GM12874 (cell line): ENCODE measurements around the gene CDK5.

Experiments used
- TF ChIP-seq, protein P1 (sequence below): IDR thresholded peaks from 2 replicates; pipeline ENCODE4 v1.5.1; 2011; ENCODE audit warnings: low read depth, mild to moderate bottlenecking, control low read depth, low read length, moderate library complexity; ENCODE audit not compliant: insufficient read depth

CDK5 gene

GRCh38 chr7:151046603-151047573, 10.8 kb downstream of the CDK5 start:
- TF ChIP-seq, protein P1, sequence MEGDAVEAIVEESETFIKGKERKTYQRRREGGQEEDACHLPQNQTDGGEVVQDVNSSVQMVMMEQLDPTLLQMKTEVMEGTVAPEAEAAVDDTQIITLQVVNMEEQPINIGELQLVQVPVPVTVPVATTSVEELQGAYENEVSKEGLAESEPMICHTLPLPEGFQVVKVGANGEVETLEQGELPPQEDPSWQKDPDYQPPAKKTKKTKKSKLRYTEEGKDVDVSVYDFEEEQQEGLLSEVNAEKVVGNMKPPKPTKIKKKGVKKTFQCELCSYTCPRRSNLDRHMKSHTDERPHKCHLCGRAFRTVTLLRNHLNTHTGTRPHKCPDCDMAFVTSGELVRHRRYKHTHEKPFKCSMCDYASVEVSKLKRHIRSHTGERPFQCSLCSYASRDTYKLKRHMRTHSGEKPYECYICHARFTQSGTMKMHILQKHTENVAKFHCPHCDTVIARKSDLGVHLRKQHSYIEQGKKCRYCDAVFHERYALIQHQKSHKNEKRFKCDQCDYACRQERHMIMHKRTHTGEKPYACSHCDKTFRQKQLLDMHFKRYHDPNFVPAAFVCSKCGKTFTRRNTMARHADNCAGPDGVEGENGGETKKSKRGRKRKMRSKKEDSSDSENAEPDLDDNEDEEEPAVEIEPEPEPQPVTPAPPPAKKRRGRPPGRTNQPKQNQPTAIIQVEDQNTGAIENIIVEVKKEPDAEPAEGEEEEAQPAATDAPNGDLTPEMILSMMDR = no peak

GRCh38 chr7:151045967-151046366, 11.7 kb downstream of the CDK5 start:
- TF ChIP-seq, protein P1 = no peak

- TF ChIP-seq, protein P1 = no peak
These were observed 12.4 kb downstream of the CDK5 start for GRCh38 chr7:151045262-151045661.

- TF ChIP-seq, protein P1 = no peak
These were observed 13.7 kb downstream of the CDK5 start for GRCh38 chr7:151043959-151044358.

DNA sequence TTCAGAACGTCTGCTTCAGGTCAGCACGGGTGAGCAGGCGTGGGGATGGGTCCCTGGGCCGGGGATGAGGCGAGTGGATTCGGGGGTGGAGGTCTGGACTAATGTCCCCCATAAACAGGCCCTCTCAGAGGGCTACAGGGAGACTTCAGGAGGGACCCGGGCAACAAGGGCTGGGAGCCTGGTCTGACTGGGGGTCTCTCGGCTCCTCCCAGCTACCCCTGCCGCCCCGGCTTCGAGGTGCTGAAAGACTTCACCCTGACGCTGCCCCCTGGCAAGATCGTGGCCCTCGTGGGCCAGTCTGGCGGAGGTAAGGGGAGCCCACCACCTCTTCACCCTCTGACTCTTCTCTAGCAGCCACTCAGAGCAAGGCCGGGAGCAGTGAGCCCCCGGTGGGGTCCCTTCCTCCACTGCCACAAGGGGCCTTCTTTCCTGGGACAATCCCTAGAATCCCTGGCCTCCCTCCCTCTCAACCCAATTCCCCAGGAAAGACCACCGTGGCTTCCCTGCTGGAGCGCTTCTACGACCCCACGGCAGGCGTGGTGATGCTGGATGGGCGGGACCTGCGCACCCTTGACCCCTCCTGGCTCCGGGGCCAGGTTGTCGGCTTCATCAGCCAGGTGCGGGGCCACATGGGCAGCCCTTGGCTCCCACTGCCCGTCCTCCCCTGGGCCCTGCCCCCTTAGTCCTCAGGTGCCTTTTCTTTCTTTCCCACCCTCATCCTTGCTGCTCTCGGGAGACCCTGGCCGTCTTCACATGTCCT, 16.9 kb downstream of the CDK5 start:
- TF ChIP-seq, protein P1 = no peak

- TF ChIP-seq, protein P1 = no peak
These were observed 17.7 kb downstream of the CDK5 start for GRCh38 chr7:151039850-151040548.
